GM12875 (cell line): ENCODE measurements around the gene PITPNM1.

Source experiments
- H3K4me3 ChIP-seq: one replicate; pipeline ENCODE4 v1.5.1; 2011; ENCODE audit warnings: low read depth, low read length, control low read depth
- CTCF ChIP-seq: IDR thresholded peaks from 2 replicates; pipeline ENCODE4 v1.5.1; 2011; ENCODE audit warnings: low read depth, mild to moderate bottlenecking, control low read depth, inconsistent platforms, low read length, moderate library complexity, borderline replicate concordance; ENCODE audit not compliant: insufficient read depth

Gene PITPNM1

GRCh38 chr11:67501854-67502253 is 3.3 kb downstream of the PITPNM1 start:
- H3K4me3 ChIP-seq = no peak overlapping the region
- TF ChIP-seq CTCF = no peak

- no peak overlapping the region for H3K4me3 ChIP-seq
Observed at GRCh38 chr11:67500831-67501715, 4.1 kb downstream of the PITPNM1 start.

GRCh38 chr11:67500484-67500821 is 4.7 kb downstream of the PITPNM1 start:
- no peak for TF ChIP-seq CTCF
- no peak overlapping the region for H3K4me3 ChIP-seq

More at GRCh38 chr11:67500831-67501715, 4.1 kb downstream of the PITPNM1 start:
- TF ChIP-seq CTCF = no peak

- no peak for TF ChIP-seq CTCF
- no peak overlapping the region for H3K4me3 ChIP-seq
Observed at GRCh38 chr11:67499808-67500483, 5.2 kb downstream of the PITPNM1 start.

- no peak for TF ChIP-seq CTCF
- no peak overlapping the region for H3K4me3 ChIP-seq
Observed at GRCh38 chr11:67498544-67498972, 6.6 kb downstream of the PITPNM1 start.

- H3K4me3 ChIP-seq = no peak overlapping the region
- no peak for TF ChIP-seq CTCF
Observed at GRCh38 chr11:67497656-67498291, 7.4 kb downstream of the PITPNM1 start.
